HT-29 (cell line): ENCODE results near the gene PHF21B. TPM values are rescaled to one million over a fixed set of nuclear protein-coding genes. Genes with fewer than 3 reads are reported as not detected.

Experiments
- DNase-seq: peaks from one replicate; pipeline ENCODE4 v3.0.0-alpha.2; 2015; ENCODE audit warnings: low spot score
- total RNA-seq: library from RNA; depleted of rRNA; stranded (reverse); fragments of >200 nt; shearing (Covaris generic); gene quantifications from 2 replicates; pipeline ENCODE4 v1.2.3, GENCODE V29; 2014

The PHF21B gene
- total RNA-seq, 1 experiment from 2014 or later: not detected

- DNase-seq: no peak
These were observed 4.8 kb upstream of the PHF21B start for GRCh38 chr22:45014654-45015053.

GRCh38 chr22:45013138-45013537 is 3.3 kb upstream of the PHF21B start:
- DNase-seq: no peak

GRCh38 chr22:45010532-45010900 is 711 bp upstream of the PHF21B start:
- no peak for DNase-seq

- no peak for DNase-seq
These were observed 827 bp downstream of the PHF21B start for GRCh38 chr22:45008751-45009605.

GRCh38 chr22:45008186-45008681 is 1.6 kb downstream of the PHF21B start:
- no peak for DNase-seq

- no peak for DNase-seq
These were observed 2.2 kb downstream of the PHF21B start for GRCh38 chr22:45007391-45008185.

- no peak for DNase-seq
These were observed 2.8 kb downstream of the PHF21B start for GRCh38 chr22:45006964-45007390.

- no peak for DNase-seq
These were observed 3.5 kb downstream of the PHF21B start for GRCh38 chr22:45006111-45006963.

GRCh38 chr22:45001653-45002052 is 8.2 kb downstream of the PHF21B start:
- DNase-seq: no peak

- no peak for DNase-seq
These were observed 9.5 kb downstream of the PHF21B start for GRCh38 chr22:45000330-45000729.

- no peak for DNase-seq
These were observed 10.1 kb downstream of the PHF21B start for GRCh38 chr22:44999687-45000086.

- no peak for DNase-seq
These were observed 10.6 kb downstream of the PHF21B start for GRCh38 chr22:44999231-44999630.

- no peak for DNase-seq
These were observed 11.5 kb downstream of the PHF21B start for GRCh38 chr22:44998296-44998695.

- no peak for DNase-seq
These were observed 12.7 kb downstream of the PHF21B start for GRCh38 chr22:44997060-44997459.

- DNase-seq: no peak
These were observed 13.2 kb downstream of the PHF21B start for GRCh38 chr22:44996648-44997047.

GRCh38 chr22:44996120-44996519 is 13.7 kb downstream of the PHF21B start:
- no peak for DNase-seq

- DNase-seq: no peak
These were observed 14.1 kb downstream of the PHF21B start for GRCh38 chr22:44995715-44996114.

GRCh38 chr22:44995105-44995514 is 14.7 kb downstream of the PHF21B start:
- no peak for DNase-seq

- DNase-seq: no peak
These were observed 15.3 kb downstream of the PHF21B start for GRCh38 chr22:44994399-44995104.

GRCh38 chr22:44992166-44992565 is 17.6 kb downstream of the PHF21B start:
- DNase-seq: no peak

- no peak for DNase-seq
These were observed 18.6 kb downstream of the PHF21B start for GRCh38 chr22:44991218-44991617.
